Left lung (tissue), 10 donors: ENCODE measurements around the gene KIF9. TPM values are rescaled to one million over a fixed set of nuclear protein-coding genes. Genes with fewer than 3 reads are reported as not detected.

ENCODE experiments used
- ATAC-seq: fragments of 200-7000 bp; cut with Tn5 transposase; one replicate; pipeline ENCODE4 v1.9.1; 2020; ENCODE audit warnings: moderate library complexity
- DNase-seq, 4 donors: peaks; one replicate each; pipeline ENCODE4 v3.0.0-alpha.2; 2013 to 2020
- H3K27ac ChIP-seq, 2 donors: fragments of 200-600 bp; sonication (generic) in 1 of 2; one replicate each; pipeline versions ENCODE4 v1.5.0 to v1.8.0; 2020 to 2021
- H3K27me3 ChIP-seq, 2 donors: fragments of 200-600 bp; sonication (generic) in 1 of 2; one replicate each; pipeline versions ENCODE4 v1.5.0 to v1.8.0; 2020 to 2021
- H3K36me3 ChIP-seq, 2 donors: fragments of 200-600 bp; sonication (generic) in 1 of 2; one replicate each; pipeline versions ENCODE4 v1.5.0 to v1.8.0; 2020 to 2021
- H3K4me1 ChIP-seq, 2 donors: fragments of 200-600 bp; one replicate each; pipeline ENCODE4 v1.8.0; 2021
- H3K4me3 ChIP-seq, 2 donors: fragments of 200-600 bp; sonication (generic) in 1 of 2; one replicate each; pipeline versions ENCODE4 v1.5.0 to v1.8.0; 2020 to 2021; ENCODE audit warnings: mild to moderate bottlenecking in 1 of 2
- H3K9me3 ChIP-seq, 2 donors: fragments of 200-600 bp; sonication (generic) in 1 of 2; one replicate each; pipeline versions ENCODE4 v1.5.0 to v1.8.0; 2020 to 2021
- intact Hi-C, 2 donors: fragments of 100-400 bp; cut with DNase I; formaldehyde crosslinking; loops; one replicate each; pipeline versions ENCODE4 v1.11.2 to v1.14.2; 2022
- polyA plus RNA-seq, 6 donors: library from polyadenylated mRNA; unstranded; fragments of 120-200 nt; gene quantifications; one replicate each; pipeline ENCODE4 v1.2.1, GENCODE V29; 2013; ENCODE audit not compliant: insufficient read length in 6 of 6
- total RNA-seq, 2 donors: library from RNA; stranded (reverse); fragmentation: NEBNext Ultra II Directional; extraction: Animal tissue kit (Norgen Biotek cat#: 25700); gene quantifications; one replicate each; pipeline ENCODE4 v1.2.1, GENCODE V29; 2021
- TF ChIP-seq, protein P1 (sequence below), 2 donors: fragments of 200-600 bp; sonication (generic) in 1 of 2; IDR thresholded peaks; one replicate each; pipeline versions ENCODE4 v1.5.0 to v1.8.0; 2021; ENCODE audit warnings: antibody characterized with exemption in 2 of 2
- donor health status: DM: no; HTN: yes; CAD: no.
- donor health status: DM: no; HTN: no; CAD: no.

The KIF9 gene
- total and polyA plus RNA-seq, 8 donors, result 8.4 to 19.0 (median 14.4) TPM

GRCh38 chr3:47250309-47251060, 32.1 kb downstream of the KIF9 start:
- intact Hi-C loops, result no loop called here
- Histone ChIP-seq H3K27ac (no peak overlapping the region), H3K27me3 (no peaks in the 10 kb centered on the region), H3K9me3 (no peaks in the 10 kb centered on the region), H3K4me1 (no peaks in the 10 kb centered on the region), H3K4me3 (no peak overlapping the region), H3K36me3 (no peaks in the 10 kb centered on the region)
- TF ChIP-seq, protein P1, sequence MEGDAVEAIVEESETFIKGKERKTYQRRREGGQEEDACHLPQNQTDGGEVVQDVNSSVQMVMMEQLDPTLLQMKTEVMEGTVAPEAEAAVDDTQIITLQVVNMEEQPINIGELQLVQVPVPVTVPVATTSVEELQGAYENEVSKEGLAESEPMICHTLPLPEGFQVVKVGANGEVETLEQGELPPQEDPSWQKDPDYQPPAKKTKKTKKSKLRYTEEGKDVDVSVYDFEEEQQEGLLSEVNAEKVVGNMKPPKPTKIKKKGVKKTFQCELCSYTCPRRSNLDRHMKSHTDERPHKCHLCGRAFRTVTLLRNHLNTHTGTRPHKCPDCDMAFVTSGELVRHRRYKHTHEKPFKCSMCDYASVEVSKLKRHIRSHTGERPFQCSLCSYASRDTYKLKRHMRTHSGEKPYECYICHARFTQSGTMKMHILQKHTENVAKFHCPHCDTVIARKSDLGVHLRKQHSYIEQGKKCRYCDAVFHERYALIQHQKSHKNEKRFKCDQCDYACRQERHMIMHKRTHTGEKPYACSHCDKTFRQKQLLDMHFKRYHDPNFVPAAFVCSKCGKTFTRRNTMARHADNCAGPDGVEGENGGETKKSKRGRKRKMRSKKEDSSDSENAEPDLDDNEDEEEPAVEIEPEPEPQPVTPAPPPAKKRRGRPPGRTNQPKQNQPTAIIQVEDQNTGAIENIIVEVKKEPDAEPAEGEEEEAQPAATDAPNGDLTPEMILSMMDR (IDR thresholded peaks at IDR 0.05), result peak; percentile 36 to 50
- DNase-seq (peak in 2 of 4 donors; percentile 20 to 49), ATAC-seq (peak; percentile 96)

DNA sequence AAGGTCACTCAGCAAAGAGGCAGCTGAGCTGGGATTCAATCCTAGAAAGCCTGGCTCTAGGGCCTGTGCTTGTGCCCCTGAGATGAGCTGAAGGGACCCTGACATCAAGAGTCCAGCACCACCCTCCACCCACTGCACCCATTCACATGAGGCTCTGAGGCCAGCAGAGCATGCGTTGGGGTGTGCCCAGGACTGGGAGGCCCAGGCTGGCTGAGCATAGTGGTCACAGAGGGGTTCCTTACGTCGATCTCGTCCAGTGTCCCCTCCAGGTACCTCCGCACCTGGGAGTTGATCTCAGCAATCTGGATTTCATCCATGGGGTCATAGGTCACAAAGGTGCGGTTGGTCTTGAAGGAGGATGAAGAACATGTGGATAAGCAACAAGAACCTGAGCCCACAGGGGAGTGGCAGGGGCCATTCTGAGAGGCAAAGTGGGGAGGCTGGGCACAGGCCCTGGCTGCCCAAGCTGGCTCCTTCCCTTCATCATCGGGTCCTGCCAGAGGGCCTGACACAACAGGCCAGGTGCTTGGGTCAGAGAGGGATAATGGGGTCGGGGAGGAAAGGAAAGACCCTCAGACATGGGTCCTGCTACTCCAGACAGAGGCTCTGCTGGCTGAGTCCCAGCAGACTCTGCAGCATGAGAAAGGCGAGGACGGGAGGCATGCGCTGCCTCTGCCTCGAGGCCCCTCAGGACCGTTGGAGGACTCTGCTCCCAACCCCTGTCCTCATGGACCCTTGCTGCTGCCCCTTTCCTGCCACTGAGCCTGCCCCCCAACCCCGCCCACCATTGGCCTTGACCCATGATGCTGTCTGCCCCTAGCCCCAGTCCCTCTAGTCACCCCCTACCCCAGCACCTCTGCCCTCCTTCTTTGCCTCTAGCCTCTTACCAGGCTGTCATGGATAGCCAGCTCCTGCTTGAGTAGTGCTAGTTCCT, 35.2 kb downstream of the KIF9 start:
- Histone ChIP-seq H3K36me3 (no peaks in the 10 kb centered on the region), H3K27me3 (no peaks in the 10 kb centered on the region), H3K9me3 (no peaks in the 10 kb centered on the region), H3K27ac (no peak overlapping the region), H3K4me1 (no peaks in the 10 kb centered on the region), H3K4me3 (no peak overlapping the region)
- ATAC-seq, result no peak
- no peak for DNase-seq
- TF ChIP-seq, protein P1 (IDR thresholded peaks at IDR 0.05), result no peak
- intact Hi-C loops, result no loop called here

DNA sequence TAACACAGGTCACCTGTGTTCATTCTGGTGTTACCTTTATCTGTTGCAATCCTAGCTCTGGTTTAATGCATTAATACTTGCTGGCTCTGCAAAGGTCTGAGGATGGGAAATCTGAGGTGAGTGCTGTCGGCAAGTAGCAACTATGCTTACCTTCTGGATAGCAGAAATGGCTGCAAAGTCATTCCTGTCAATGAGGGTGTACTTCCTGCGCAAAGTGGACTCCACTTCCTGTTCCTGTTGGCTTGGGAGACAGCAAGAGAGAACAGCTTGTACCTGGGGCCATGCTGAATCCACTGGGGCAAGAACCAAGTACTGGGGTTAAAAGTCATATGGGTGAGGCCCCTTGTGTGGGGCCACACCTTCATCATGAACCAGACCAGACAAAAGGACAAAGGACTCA, 37.3 kb downstream of the KIF9 start:
- intact Hi-C loops, result no loop called here
- no peaks in the 10 kb centered on the region for H3K27me3 ChIP-seq
- no peak for ATAC-seq

GRCh38 chr3:47244531-47245100, 38.0 kb downstream of the KIF9 start:
- no peak for ATAC-seq
- intact Hi-C loops, result no loop called here
- DNase-seq, result no peak
- H3K36me3 ChIP-seq, result no peaks in the 10 kb centered on the region
- no peaks in the 10 kb centered on the region for H3K9me3 ChIP-seq
- TF ChIP-seq, protein P1 (IDR thresholded peaks at IDR 0.05), result no peak
- no peaks in the 10 kb centered on the region for H3K4me1 ChIP-seq
- no peaks in the 10 kb centered on the region for H3K27me3 ChIP-seq
- H3K4me3 ChIP-seq, result no peak overlapping the region
- H3K27ac ChIP-seq, result no peak overlapping the region

More for the DNA sequence above, 37.3 kb downstream of the KIF9 start:
- TF ChIP-seq, protein P1 (IDR thresholded peaks at IDR 0.05), result no peak
- H3K36me3 ChIP-seq, result no peaks in the 10 kb centered on the region
- no peak overlapping the region for H3K4me3 ChIP-seq
- DNase-seq, result no peak
- no peaks in the 10 kb centered on the region for H3K9me3 ChIP-seq
- no peaks in the 10 kb centered on the region for H3K4me1 ChIP-seq
- H3K27ac ChIP-seq, result no peak overlapping the region
